GM19438 (cell line): ENCODE results near the gene RPS6KA4.

Source experiments
- ATAC-seq: cut with Tn5 transposase; IDR thresholded peaks from one replicate; pipeline ENCODE4 v1.9.1; 2021; ENCODE audit warnings: low read depth; ENCODE audit not compliant: unreplicated experiment

Gene RPS6KA4

GRCh38 chr11:64344787-64345186, 14.2 kb upstream of the RPS6KA4 start:
- ATAC-seq = no peak

GRCh38 chr11:64347193-64347867, 11.6 kb upstream of the RPS6KA4 start:
- ATAC-seq = no peak

DNA sequence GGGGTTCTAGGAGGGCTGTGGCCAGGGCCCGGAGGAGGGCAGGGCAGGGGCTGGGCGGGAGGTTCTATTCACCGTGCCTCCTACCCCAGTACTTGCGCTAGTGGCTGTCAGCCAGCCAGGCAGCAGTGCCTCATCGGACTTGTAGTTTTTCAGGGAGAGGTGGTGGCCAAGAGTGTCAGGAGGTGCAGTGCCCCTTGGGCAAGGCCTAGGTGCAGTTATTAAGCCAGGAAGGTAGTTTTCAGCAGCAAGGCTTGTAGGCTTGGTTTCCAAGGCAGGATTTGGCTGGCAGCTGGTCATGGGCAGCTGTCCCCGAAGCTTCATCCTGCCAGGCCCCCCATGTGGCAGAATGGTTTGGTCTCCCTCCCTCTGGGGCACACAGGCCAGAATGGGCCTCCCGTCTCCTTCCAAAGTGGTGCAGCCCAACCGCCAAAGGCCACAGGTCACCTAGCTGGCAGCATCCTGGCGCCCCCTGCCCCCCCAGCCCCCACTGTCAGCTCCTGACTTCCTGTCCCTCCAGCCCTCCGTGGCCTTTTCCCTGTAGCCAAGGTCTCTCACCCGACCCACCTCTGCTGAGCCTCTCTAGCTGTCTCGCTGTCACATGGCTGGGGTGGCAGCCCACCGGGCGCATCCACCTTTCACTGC, 10.5 kb upstream of the RPS6KA4 start:
- ATAC-seq = no peak

DNA sequence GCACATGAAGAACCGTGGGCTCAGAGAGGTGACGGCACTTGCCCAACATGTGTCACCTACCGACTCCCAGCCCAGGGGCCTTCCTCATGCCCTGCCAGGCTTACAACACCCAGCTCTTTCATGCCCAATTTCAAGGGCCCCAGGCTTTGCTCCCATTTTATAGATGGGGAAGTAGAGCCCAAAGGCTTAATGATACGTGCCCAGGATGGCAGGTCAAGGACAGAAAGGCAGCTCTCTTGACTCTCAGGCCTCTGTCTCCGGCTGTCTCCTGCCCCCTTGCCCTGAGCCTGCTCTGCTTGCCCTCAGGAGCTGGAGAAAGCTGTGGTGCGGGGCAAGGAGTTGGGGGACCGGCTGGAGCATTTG, 10.0 kb upstream of the RPS6KA4 start:
- no peak for ATAC-seq

DNA sequence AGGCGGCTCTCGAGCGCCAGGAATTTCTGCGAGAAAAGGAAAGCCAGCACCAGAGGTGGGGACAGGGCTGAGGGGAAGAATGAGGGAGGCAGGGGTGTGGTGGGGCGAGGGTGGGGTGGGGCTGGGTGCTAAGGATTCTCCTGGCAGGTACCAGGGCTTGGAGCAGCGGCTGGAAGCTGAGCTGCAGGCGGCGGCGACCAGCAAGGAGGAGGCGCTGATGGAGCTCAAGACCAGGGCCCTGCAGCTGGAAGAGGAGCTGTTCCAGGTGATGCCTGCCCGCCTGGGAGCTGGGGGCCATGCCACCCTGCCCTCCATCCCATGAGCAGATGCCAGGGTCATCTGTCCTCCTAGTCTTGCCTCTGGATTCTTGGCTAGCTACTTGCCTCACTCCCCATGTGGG, 9.6 kb upstream of the RPS6KA4 start:
- no peak for ATAC-seq

GRCh38 chr11:64351136-64351631, 7.8 kb upstream of the RPS6KA4 start:
- ATAC-seq = no peak

DNA sequence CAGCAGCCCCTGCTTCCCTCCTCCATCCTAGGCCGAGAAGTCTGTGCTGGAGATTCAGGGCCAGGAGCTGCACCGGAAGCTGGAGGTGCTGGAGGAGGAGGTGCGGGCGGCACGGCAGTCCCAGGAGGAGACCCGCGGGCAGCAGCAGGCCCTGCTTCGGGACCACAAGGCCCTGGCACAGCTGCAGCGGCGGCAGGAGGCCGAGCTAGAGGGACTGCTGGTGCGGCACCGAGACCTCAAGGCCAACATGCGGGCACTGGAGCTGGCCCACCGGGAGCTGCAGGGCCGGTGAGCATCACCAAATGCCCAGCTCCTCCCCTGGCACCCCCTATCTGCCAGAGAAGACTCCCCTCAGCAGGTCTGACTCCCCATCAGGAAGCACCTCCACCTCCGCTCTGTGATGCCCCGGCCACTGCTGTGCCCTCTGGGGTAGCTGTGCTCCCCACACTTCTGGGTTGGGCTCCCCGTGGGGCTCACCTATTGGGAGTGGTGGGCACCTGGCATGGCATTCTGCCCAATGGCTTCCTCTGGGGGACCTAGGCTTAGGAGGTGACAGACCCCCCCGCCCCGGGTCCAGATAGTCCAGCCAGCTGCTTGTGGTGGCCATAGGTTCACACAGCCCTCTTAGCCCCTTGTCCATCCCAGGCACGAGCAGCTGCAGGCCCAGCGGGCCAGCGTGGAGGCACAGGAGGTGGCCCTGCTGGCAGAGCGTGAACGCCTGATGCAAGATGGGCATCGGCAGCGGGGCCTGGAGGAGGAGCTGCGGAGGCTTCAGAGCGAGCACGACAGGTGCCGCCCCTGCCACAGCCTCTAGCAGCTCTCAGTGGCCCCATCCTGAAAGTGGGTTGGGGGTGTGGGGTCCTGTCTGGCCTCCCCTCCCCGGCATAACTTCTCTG, 6.6 kb upstream of the RPS6KA4 start:
- no peak for ATAC-seq

DNA sequence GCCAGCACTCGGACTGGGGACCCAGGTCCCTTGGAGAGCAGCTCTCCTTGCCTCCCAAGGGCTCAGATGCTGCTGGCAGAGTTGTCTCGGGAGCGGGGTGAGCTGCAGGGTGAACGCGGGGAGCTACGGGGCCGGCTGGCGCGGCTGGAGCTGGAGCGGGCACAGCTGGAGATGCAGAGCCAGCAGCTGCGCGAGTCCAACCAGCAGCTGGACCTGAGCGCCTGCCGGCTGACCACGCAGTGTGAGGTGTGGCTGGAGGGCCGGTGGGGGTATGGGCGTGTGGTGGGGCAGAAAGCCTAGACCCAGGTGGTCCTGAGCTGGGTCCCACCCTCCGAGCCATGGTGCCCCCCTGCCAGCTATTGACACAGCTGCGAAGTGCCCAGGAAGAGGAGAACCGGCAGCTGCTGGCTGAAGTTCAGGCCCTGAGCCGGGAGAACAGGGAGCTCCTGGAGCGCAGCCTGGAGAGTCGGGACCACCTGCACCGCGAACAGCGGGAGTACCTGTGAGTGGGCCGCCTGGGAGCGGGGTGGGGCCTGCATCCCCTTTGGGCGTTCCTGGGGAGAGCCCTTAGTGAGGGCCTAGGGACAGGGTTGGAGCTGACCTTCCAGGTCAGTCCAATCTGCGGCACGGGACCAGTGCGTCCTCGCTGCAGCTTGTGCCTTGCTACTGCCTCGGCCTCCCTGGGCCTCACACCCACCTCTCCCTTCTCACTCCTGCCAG, 5.8 kb upstream of the RPS6KA4 start:
- ATAC-seq = no peak

- ATAC-seq = no peak
These were observed 5.1 kb upstream of the RPS6KA4 start for GRCh38 chr11:64353715-64354506.

DNA sequence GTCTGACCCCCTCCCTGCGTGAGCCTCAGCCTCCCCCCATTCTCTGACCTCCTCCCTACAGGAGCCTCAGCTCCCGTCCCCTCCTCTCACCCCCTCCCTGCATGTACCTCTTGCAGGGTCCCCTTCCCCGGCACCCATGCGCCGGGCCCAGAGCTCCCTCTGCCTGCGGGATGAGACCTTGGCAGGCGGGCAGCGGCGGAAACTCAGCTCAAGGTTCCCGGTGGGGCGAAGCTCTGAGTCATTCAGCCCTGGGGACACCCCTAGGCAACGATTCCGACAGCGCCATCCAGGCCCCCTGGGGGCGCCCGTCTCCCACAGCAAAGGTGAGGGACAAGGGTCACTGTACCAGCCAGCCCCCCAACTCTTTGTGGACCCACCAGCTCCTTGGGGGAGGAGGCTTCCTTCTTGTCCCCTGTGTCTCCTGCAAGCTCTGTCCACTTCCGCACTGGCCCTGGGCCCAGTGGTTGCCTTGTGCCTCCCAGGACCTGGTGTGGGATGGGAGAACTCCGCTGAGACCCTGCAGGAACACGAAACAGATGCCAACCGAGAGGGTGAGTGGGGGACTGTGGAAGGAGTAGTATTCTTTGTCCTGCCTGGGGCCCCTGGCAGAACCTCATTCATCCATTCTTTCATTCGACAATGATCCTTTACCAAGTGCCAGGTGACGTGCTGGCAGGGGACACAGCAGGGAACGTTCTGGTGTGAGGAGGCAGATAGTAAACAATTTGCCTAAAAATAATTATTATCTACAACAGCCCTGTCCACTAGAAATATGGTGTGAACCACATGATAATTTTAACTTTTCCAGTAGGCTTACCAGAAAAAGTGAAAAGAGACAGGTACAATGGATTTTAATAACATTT, 3.7 kb upstream of the RPS6KA4 start:
- no peak for ATAC-seq

DNA sequence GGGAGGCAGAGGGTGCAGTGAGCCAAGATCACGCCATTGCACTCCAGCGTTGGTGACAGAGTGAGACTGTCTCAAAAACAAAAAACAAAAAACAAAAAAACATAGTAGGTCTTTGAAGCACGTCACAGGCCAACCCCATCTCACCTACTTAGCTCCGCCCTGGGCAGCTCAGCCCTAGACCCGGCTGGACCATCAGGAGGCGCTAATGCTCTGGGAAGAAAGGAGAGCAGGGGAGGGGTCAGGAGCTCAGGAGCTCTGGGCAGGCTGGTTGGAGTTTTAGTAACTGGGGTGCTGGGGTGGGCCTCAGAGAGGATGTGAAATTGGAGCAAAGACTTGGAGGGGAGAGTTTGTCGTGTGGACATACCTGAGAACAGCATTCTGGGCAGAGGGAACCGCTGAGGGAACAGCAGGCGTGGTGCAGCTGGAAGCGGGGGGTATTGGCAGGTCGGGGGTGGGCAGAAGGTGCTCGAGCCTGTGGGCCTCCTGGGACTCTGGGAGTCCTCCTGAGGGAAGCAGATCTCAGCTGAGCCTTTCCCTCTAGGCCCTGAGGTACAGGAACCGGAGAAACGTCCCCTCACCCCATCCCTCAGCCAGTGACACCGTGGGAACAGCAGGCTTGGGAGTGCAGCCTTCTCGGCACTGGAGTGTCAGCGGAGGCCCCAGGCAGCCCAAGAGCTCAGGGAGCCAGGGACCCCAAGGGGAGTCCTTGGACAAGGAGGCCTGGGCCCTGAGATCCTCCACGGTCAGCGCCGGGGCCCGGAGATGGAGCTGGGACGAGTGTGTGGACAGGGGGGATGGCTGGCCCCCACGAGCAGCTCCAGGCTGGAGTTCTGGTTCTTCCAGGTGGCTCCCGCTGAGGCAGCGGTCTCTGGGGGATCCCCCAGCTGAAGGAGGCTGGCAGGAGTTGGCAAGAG, 2.2 kb upstream of the RPS6KA4 start:
- no peak for ATAC-seq

DNA sequence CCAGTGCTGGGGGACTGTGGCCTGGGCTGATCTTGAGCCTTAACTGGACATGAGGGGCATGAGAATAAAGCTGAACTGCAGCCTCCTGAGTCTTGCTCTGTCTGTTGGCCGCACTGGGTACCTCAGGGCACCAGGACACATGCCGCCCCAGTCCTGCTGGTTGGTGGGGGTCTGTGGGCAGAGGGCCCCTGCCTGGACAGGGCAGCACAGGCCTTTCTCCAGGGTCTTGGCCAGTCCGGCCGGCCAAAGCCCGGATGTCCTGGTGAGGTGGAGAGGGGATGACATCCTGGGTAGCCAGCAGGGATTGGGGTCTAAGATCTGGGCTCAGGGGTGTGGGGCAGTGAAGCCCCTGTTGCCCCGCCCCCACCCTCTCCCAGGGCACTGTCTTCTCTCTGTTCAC, 1.5 kb upstream of the RPS6KA4 start:
- ATAC-seq = no peak

GRCh38 chr11:64357904-64358535, 942 bp upstream of the RPS6KA4 start:
- ATAC-seq = no peak

DNA sequence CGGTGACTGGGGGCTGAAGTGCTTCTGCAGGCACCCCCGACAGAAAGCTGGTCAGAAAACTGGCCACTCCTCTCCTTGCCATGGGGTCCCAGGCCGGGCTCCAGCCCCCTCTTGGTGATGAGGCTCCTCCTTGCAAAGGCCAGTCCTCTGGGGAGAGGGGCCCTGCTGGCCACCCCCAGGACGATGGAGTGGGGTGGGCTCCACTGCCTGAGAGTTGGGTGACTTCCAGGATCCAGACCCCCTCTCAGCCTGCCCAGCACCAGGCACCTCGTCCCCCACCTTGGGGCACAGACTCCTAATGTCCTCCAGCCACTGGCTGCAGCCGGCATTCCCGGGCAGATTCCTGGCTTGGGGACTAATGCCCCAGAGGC, 441 bp upstream of the RPS6KA4 start:
- ATAC-seq = no peak

DNA sequence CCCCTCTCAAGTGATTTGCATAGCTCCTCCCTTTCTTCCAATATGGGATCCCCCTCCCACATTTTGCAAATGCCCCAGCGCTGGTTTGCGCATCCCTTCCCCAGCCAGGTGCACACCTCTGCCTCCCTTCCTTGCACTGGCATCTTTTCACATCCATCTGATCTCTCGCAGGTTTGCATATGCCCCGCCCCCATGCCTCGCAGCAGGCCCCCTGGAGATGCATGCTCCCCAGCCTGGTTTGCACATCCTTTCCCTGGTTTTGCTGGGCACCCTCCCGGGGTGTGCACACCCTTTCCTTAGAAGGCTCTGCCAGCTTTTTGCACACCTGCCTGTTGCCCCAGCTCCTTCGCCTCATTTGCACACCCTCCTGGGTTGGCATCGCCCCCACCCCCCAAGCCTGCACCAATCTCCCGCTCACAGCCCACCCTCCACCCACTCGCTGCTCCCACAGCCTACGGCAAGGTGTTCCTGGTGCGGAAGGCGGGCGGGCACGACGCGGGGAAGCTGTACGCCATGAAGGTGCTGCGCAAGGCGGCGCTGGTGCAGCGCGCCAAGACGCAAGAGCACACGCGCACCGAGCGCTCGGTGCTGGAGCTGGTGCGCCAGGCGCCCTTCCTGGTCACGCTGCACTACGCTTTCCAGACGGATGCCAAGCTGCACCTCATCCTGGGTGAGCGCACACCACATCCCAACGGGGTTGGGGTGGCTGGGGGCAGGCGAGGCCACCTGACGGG, 917 bp downstream of the RPS6KA4 start:
- ATAC-seq = no peak

GRCh38 chr11:64360448-64360921, 1.5 kb downstream of the RPS6KA4 start:
- no peak for ATAC-seq

DNA sequence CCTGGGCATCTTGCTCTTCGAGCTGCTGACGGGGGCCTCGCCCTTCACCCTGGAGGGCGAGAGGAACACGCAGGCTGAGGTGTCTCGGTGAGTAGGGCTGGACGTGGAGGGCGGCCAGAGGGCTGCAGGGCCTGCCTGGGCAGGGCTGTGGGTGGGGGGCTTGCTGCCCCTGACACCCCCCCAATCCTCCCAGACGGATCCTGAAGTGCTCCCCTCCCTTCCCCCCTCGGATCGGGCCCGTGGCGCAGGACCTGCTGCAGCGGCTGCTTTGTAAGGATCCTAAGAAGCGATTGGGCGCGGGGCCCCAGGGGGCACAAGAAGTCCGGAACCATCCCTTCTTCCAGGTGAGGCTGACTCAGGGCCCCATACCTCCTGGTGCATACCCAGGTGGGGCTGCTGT, 2.7 kb downstream of the RPS6KA4 start:
- no peak for ATAC-seq
